Measurements from ENCODE around the gene ATP13A1.
"Not testable (repeated sequence)": the region's sequence is repeated elsewhere in the genome, so short reads cannot be mapped to it uniquely, and the experiment has no call there.

The ATP13A1 gene

GRCh38 chr19:19679176-19680073, 15.9 kb upstream of the ATP13A1 start:
- no peak overlapping the region for H3K4me3 ChIP-seq (ENCODE audit: low read length)
- no peaks in the 10 kb centered on the region for H3K4me1 ChIP-seq (ENCODE audit: insufficient read depth, low read length)
- no peak overlapping the region for H2AFZ ChIP-seq (ENCODE audit: low read depth, low read length)
- peaks cover 57% of the 10 kb centered on the region for H3K9me3 ChIP-seq (ENCODE audit: low read length)
- peaks cover 62% of the 10 kb centered on the region for H3K36me3 ChIP-seq (ENCODE audit: insufficient read depth, low read length)
- H3K27me3 ChIP-seq (ENCODE audit: insufficient read depth, low read length), result no peaks in the 10 kb centered on the region

- Histone ChIP-seq H3K36me3 (ENCODE audit: insufficient read depth, low read length) (peaks cover 68% of the 10 kb centered on the region), H3K4me3 (ENCODE audit: low read length) (no peak overlapping the region), H2AFZ (ENCODE audit: low read depth, low read length) (no peak overlapping the region), H3K27me3 (ENCODE audit: insufficient read depth, low read length) (no peaks in the 10 kb centered on the region), H3K9me3 (ENCODE audit: low read length) (peaks cover 62% of the 10 kb centered on the region), H3K4me1 (ENCODE audit: insufficient read depth, low read length) (no peaks in the 10 kb centered on the region)
Measured at GRCh38 chr19:19677579-19677978, 14.1 kb upstream of the ATP13A1 start.

DNA sequence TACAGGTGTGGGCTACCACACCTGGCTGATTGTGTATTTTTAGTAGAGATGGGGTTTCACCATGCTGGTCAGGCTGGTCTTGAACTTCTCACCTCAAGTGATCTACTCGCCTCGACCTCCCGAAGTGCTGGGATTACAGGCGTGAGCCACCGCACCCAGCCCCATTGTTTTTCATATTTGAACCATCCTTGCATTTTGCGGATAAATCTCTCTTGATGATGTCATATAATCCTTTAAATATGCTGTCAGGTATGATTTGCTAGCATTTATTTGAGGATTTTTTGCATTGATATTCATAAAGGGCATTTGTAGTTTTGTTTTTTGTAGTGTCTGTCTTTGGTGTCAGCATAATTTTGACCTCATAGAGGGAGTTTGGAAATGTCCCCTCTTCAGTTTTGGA, 10.8 kb upstream of the ATP13A1 start:
- peaks cover 57% of the 10 kb centered on the region for H3K36me3 ChIP-seq (ENCODE audit: insufficient read depth, low read length)
- H3K9me3 ChIP-seq (ENCODE audit: low read length), result peaks cover 47% of the 10 kb centered on the region
- H3K4me1 ChIP-seq (ENCODE audit: insufficient read depth, low read length), result peaks cover 5% of the 10 kb centered on the region
- no peaks in the 10 kb centered on the region for H3K27me3 ChIP-seq (ENCODE audit: insufficient read depth, low read length)
- no peak overlapping the region for H2AFZ ChIP-seq (ENCODE audit: low read depth, low read length)
- H3K4me3 ChIP-seq (ENCODE audit: low read length), result no peak overlapping the region

GRCh38 chr19:19672816-19673215, 9.3 kb upstream of the ATP13A1 start:
- H3K9me3 ChIP-seq (ENCODE audit: low read length), result peaks cover 32% of the 10 kb centered on the region
- peaks cover 11% of the 10 kb centered on the region for H3K4me1 ChIP-seq (ENCODE audit: insufficient read depth, low read length)
- H3K4me3 ChIP-seq (ENCODE audit: low read length), result no peak overlapping the region
- no peaks in the 10 kb centered on the region for H3K27me3 ChIP-seq (ENCODE audit: insufficient read depth, low read length)
- H2AFZ ChIP-seq (ENCODE audit: low read depth, low read length), result no peak overlapping the region
- peaks cover 42% of the 10 kb centered on the region for H3K36me3 ChIP-seq (ENCODE audit: insufficient read depth, low read length)

- Histone ChIP-seq H3K27me3 (ENCODE audit: insufficient read depth, low read length) (no peaks in the 10 kb centered on the region), H3K4me3 (ENCODE audit: low read length) (peak overlapping the region; percentile 53), H3K36me3 (ENCODE audit: insufficient read depth, low read length) (peaks cover 21% of the 10 kb centered on the region), H3K4me1 (ENCODE audit: insufficient read depth, low read length) (peaks cover 11% of the 10 kb centered on the region), H2AFZ (ENCODE audit: low read depth, low read length) (no peak overlapping the region), H3K9me3 (ENCODE audit: low read length) (peaks cover 16% of the 10 kb centered on the region)
Measured at GRCh38 chr19:19670070-19670551, 6.6 kb upstream of the ATP13A1 start.

- Histone ChIP-seq H3K9me3 (ENCODE audit: low read length) (peaks cover 8% of the 10 kb centered on the region), H3K36me3 (ENCODE audit: insufficient read depth, low read length) (peaks cover 12% of the 10 kb centered on the region), H2AFZ (ENCODE audit: low read depth, low read length) (peak within 1 kb of the TSS; percentile 47), H3K4me3 (ENCODE audit: low read length) (peak within 1 kb of the TSS; percentile 53), H3K4me1 (ENCODE audit: insufficient read depth, low read length) (peaks cover 11% of the 10 kb centered on the region), H3K27me3 (ENCODE audit: insufficient read depth, low read length) (no peaks in the 10 kb centered on the region)
Measured at GRCh38 chr19:19668230-19669012, 4.9 kb upstream of the ATP13A1 start, which contains the start of gene ZNF101. Gene ZNF101, plus strand, starts transcription at chr19:19668839. Its CDS starts 125 bp downstream, at chr19:19668964.

DNA sequence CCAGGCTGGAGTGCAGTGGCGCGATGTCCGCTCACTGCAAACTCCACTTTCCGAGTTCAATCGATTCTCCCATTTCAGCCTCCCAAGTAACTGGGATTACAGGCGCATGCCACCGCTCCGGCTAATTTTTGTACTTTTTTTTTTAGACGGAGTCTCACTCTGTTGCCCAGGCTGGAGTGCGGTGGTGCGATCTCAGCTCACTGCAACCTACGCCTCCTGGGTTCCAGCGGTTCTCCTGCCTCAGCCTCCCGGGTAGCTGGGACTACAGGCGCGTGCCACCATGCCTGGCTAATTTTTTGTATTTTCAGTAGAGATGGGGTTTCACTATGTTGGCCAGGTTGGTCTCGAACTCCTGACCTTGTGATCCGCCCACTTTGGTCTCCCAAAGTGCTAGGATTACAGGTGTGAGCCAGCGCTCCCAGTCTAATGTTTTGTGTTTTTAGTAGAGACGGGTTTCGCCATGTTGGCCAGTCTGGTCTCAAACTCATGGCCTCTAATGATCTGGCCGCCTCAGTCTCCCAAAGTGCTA, 2.0 kb upstream of the ATP13A1 start:
- not testable (repeated sequence) for H3K27me3 ChIP-seq (ENCODE audit: insufficient read depth, low read length); H3K9me3 ChIP-seq (ENCODE audit: low read length); H3K4me3 ChIP-seq (ENCODE audit: low read length); H3K36me3 ChIP-seq (ENCODE audit: insufficient read depth, low read length); H2AFZ ChIP-seq (ENCODE audit: low read depth, low read length)
- peaks cover 28% of the 10 kb centered on the region for H3K4me1 ChIP-seq (ENCODE audit: insufficient read depth, low read length)

- H3K36me3 ChIP-seq (ENCODE audit: insufficient read depth, low read length), result peaks cover 26% of the 10 kb centered on the region
- peak overlapping the region; percentile 77 for H2AFZ ChIP-seq (ENCODE audit: low read depth, low read length)
- peak overlapping the region; percentile 83 for H3K4me3 ChIP-seq (ENCODE audit: low read length)
- H3K27me3 ChIP-seq (ENCODE audit: insufficient read depth, low read length), result no peaks in the 10 kb centered on the region
- peaks cover 17% of the 10 kb centered on the region for H3K4me1 ChIP-seq (ENCODE audit: insufficient read depth, low read length)
- H3K9me3 ChIP-seq (ENCODE audit: low read length), result no peaks in the 10 kb centered on the region
Measured at GRCh38 chr19:19662871-19663255, 613 bp downstream of the ATP13A1 start.

- Histone ChIP-seq H3K4me3 (ENCODE audit: low read length) (peak overlapping the region; percentile 83), H2AFZ (ENCODE audit: low read depth, low read length) (no peak overlapping the region), H3K36me3 (ENCODE audit: insufficient read depth, low read length) (peaks cover 30% of the 10 kb centered on the region), H3K9me3 (ENCODE audit: low read length) (no peaks in the 10 kb centered on the region), H3K4me1 (ENCODE audit: insufficient read depth, low read length) (peaks cover 17% of the 10 kb centered on the region), H3K27me3 (ENCODE audit: insufficient read depth, low read length) (no peaks in the 10 kb centered on the region)
Measured at GRCh38 chr19:19662344-19662743, 1.1 kb downstream of the ATP13A1 start.

DNA sequence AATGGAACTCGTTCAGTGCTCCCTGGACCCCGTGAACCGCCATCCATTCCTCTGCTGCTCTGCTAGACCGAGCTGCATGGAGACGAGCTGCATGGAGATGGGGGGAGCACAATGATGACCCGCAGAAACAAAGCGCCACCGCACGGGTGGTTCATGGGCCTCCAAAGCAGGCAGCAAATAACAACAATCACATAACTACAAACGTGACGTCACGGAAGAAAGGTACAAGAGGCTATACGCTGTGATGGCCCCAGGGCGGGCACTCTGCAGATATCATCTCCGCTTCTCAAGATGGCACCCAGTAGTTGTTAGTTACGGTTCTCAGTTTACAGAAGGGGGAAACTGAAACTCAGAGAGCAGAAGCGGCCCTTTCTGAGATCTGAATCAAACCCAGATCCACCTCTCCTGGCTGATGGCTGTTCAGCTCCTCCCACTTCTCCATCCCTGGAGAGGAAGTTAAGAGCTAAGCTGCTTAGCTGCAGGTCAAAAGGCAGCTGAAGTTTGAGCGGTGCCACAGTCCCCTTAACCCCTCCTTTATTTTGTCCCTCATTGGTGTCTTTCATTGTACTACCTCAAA, 1.7 kb downstream of the ATP13A1 start:
- H3K27me3 ChIP-seq (ENCODE audit: insufficient read depth, low read length), result no peaks in the 10 kb centered on the region
- H3K4me1 ChIP-seq (ENCODE audit: insufficient read depth, low read length), result peaks cover 17% of the 10 kb centered on the region
- H3K4me3 ChIP-seq (ENCODE audit: low read length), result peak overlapping the region; percentile 8
- no peak overlapping the region for H2AFZ ChIP-seq (ENCODE audit: low read depth, low read length)
- no peaks in the 10 kb centered on the region for H3K9me3 ChIP-seq (ENCODE audit: low read length)
- H3K36me3 ChIP-seq (ENCODE audit: insufficient read depth, low read length), result peaks cover 36% of the 10 kb centered on the region

GRCh38 chr19:19661141-19661674, 2.3 kb downstream of the ATP13A1 start:
- H3K27me3 ChIP-seq (ENCODE audit: insufficient read depth, low read length), result no peaks in the 10 kb centered on the region
- peaks cover 41% of the 10 kb centered on the region for H3K36me3 ChIP-seq (ENCODE audit: insufficient read depth, low read length)
- no peak overlapping the region for H2AFZ ChIP-seq (ENCODE audit: low read depth, low read length)
- peaks cover 17% of the 10 kb centered on the region for H3K4me1 ChIP-seq (ENCODE audit: insufficient read depth, low read length)
- H3K4me3 ChIP-seq (ENCODE audit: low read length), result no peak overlapping the region
- no peaks in the 10 kb centered on the region for H3K9me3 ChIP-seq (ENCODE audit: low read length)

DNA sequence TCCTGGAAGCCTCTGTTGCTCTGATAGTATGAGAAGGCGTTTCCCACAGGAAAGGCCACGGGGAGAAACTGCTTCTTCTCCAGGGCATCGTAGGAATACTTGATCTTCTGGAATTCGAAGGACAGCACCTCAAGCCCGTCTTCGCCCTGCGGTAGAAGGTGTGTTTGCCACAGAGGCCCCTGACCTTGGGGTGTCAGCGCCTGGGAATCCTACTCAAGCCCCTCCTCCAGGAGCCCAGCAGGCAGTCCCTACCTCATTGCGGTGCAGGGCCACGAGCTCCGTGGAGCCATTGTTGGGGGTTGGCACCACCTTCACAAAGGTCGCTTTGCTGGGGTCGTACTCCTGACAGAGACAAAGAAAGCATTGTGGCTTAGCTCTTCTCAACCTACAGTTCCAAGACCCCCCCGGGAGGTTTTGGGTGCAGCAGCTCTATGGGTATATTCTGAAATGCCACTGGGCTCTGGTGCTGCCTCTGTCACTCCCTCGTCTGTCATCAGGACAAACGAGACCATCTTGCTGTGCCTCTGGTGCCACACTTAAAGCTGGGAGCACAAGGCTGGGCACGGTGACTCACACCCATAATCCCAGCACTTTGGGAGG, 3.7 kb downstream of the ATP13A1 start:
- Histone ChIP-seq H3K36me3 (ENCODE audit: insufficient read depth, low read length) (peaks cover 56% of the 10 kb centered on the region), H3K4me3 (ENCODE audit: low read length) (no peak overlapping the region), H3K9me3 (ENCODE audit: low read length) (no peaks in the 10 kb centered on the region), H3K4me1 (ENCODE audit: insufficient read depth, low read length) (peaks cover 17% of the 10 kb centered on the region), H3K27me3 (ENCODE audit: insufficient read depth, low read length) (no peaks in the 10 kb centered on the region), H2AFZ (ENCODE audit: low read depth, low read length) (no peak overlapping the region)

Data from neuron (in vitro differentiated cells).